A549 (cell line): ENCODE data around the gene ANKRD65.

Experiments
- BHLHE40 ChIP-seq: IDR thresholded peaks from 2 replicates; pipeline ENCODE4 v1.6.1; 2012; ENCODE audit warnings: low read depth, low read length, inconsistent platforms
- CEBPB ChIP-seq, 2 experiments: fragments of >200 bp in 1 of 2; sonication (Bioruptor Twin) in 1 of 2; formaldehyde crosslinking in 1 of 2; IDR thresholded peaks; 2 replicates each; pipeline ENCODE4 v1.6.1; 2012 to 2016
- ESRRA ChIP-seq: fragments of 150-350 bp; IDR thresholded peaks from 2 replicates; pipeline ENCODE4 v1.6.1; 2014; ENCODE audit warnings: mild to moderate bottlenecking, low read length, borderline replicate concordance
- FOSB ChIP-seq: fragments of 250-450 bp; sonication (Bioruptor Pico); IDR thresholded peaks from 2 replicates; pipeline ENCODE4 v1.5.0; 2020; ENCODE audit warnings: mild to moderate bottlenecking, moderate library complexity
- MYC ChIP-seq: IDR thresholded peaks from 2 replicates; pipeline ENCODE4 v1.6.1; 2012; ENCODE audit warnings: mild to moderate bottlenecking, inconsistent platforms, low read length, improper control_type of control experiment, borderline replicate concordance
- POLR2A ChIP-seq: IDR thresholded peaks from 2 replicates; pipeline ENCODE4 v1.6.1; 2012; ENCODE audit warnings: mild to moderate bottlenecking, low read length
- RAD21 ChIP-seq, 2 experiments: fragments of >200 bp in 1 of 2; sonication (Bioruptor Twin) in 1 of 2; formaldehyde crosslinking in 1 of 2; IDR thresholded peaks in 1 of 2; conservative IDR thresholded peaks in 1 of 2; 2 replicates in 1 of 2; 3 replicates in 1 of 2; pipeline ENCODE4 v1.6.1; 2012 to 2018; ENCODE audit warnings: inconsistent platforms in 1 of 2
- RCOR1 ChIP-seq: fragments of 150-350 bp; IDR thresholded peaks from 2 replicates; pipeline ENCODE4 v1.6.1; 2014; ENCODE audit warnings: antibody characterized with exemption, low read length, low read depth
- REST ChIP-seq: fragments of 200-600 bp; sonication (generic); IDR thresholded peaks from 2 replicates; pipeline ENCODE4 v1.6.1; 2016; ENCODE audit warnings: antibody characterized with exemption, mild to moderate bottlenecking, moderate library complexity
- RFX5 ChIP-seq: fragments of 450-650 bp; IDR thresholded peaks from 2 replicates; pipeline ENCODE4 v1.7.1; 2014; ENCODE audit warnings: antibody characterized with exemption, mild to moderate bottlenecking, moderate library complexity
- TF ChIP-seq, protein P1 (sequence below): fragments of >200 bp; sonication (Bioruptor Twin); formaldehyde crosslinking; IDR thresholded peaks from 3 replicates; pipeline ENCODE4 v1.5.1; 2016
- TF ChIP-seq, protein P2 (sequence below): fragments of 450-650 bp; IDR thresholded peaks from 2 replicates; pipeline ENCODE4 v1.6.1; 2014; ENCODE audit warnings: antibody characterized with exemption
- TF ChIP-seq, protein P3 (sequence below): IDR thresholded peaks from 2 replicates; pipeline ENCODE4 v1.6.1; 2012

- TF ChIP-seq FOSB (CRISPR knock-in tag), result no peak
- TF ChIP-seq, protein P1, sequence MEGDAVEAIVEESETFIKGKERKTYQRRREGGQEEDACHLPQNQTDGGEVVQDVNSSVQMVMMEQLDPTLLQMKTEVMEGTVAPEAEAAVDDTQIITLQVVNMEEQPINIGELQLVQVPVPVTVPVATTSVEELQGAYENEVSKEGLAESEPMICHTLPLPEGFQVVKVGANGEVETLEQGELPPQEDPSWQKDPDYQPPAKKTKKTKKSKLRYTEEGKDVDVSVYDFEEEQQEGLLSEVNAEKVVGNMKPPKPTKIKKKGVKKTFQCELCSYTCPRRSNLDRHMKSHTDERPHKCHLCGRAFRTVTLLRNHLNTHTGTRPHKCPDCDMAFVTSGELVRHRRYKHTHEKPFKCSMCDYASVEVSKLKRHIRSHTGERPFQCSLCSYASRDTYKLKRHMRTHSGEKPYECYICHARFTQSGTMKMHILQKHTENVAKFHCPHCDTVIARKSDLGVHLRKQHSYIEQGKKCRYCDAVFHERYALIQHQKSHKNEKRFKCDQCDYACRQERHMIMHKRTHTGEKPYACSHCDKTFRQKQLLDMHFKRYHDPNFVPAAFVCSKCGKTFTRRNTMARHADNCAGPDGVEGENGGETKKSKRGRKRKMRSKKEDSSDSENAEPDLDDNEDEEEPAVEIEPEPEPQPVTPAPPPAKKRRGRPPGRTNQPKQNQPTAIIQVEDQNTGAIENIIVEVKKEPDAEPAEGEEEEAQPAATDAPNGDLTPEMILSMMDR, result no peak
- TF ChIP-seq POLR2A, result no peak
- TF ChIP-seq RCOR1, result no peak
- no peak for TF ChIP-seq ESRRA
- TF ChIP-seq MYC, result no peak
- TF ChIP-seq, protein P2, sequence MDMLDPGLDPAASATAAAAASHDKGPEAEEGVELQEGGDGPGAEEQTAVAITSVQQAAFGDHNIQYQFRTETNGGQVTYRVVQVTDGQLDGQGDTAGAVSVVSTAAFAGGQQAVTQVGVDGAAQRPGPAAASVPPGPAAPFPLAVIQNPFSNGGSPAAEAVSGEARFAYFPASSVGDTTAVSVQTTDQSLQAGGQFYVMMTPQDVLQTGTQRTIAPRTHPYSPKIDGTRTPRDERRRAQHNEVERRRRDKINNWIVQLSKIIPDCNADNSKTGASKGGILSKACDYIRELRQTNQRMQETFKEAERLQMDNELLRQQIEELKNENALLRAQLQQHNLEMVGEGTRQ, result no peak
- TF ChIP-seq BHLHE40, result no peak
- no peak for TF ChIP-seq CEBPB (IDR thresholded peaks at IDR 0.05)
- TF ChIP-seq RAD21 (conservative IDR thresholded peaks at IDR 0.05 in 1 of 2, IDR thresholded peaks at IDR 0.05 in 1 of 2), result no peak
- no peak for TF ChIP-seq REST
- TF ChIP-seq RFX5, result no peak
- TF ChIP-seq, protein P3, sequence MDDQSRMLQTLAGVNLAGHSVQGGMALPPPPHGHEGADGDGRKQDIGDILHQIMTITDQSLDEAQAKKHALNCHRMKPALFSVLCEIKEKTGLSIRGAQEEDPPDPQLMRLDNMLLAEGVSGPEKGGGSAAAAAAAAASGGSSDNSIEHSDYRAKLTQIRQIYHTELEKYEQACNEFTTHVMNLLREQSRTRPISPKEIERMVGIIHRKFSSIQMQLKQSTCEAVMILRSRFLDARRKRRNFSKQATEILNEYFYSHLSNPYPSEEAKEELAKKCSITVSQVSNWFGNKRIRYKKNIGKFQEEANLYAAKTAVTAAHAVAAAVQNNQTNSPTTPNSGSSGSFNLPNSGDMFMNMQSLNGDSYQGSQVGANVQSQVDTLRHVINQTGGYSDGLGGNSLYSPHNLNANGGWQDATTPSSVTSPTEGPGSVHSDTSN, result no peak
Measured at GRCh38 chr1:1373815-1374588, 47.1 kb downstream of the ANKRD65 start.
